Peyer's patch (tissue), 4 donors: ENCODE results near the gene ZBP1. TPM values are rescaled to one million over a fixed set of nuclear protein-coding genes. Genes with fewer than 3 reads are reported as not detected.

Experiments used
- DNase-seq, 3 donors: peaks; one replicate each; pipeline ENCODE4 v3.0.0-alpha.2; 2017 to 2019
- H3K27ac ChIP-seq, 4 donors: fragments of 200-600 bp; sonication (generic); one replicate each; pipeline ENCODE4 v1.5.1; 2016 to 2019
- H3K27me3 ChIP-seq, 2 donors: fragments of 200-600 bp; sonication (generic); one replicate each; pipeline ENCODE4 v1.5.1; 2019
- H3K36me3 ChIP-seq, 3 donors: fragments of 200-600 bp; sonication (generic); one replicate each; pipeline ENCODE4 v1.5.1; 2016 to 2019
- H3K4me1 ChIP-seq, 4 donors: fragments of 200-600 bp; sonication (generic); one replicate each; pipeline ENCODE4 v1.5.1; 2016 to 2019
- H3K4me3 ChIP-seq, 4 donors: fragments of 200-600 bp; sonication (generic); 1 replicate in 3 of 4; 2 replicates in 1 of 4; pipeline ENCODE4 v1.5.1; 2016 to 2019; ENCODE audit warnings: mild to moderate bottlenecking in 1 of 4
- H3K9me3 ChIP-seq, 4 donors: fragments of 200-600 bp; sonication (generic); one replicate each; pipeline ENCODE4 v1.5.1; 2016 to 2019; ENCODE audit warnings: mild to moderate bottlenecking in 1 of 4
- CTCF ChIP-seq, 6 experiments: fragments of 450-650 bp in 4 of 6; fragments of 200-600 bp in 2 of 6; sonication (generic) in 1 of 6; IDR thresholded peaks; one replicate each; pipeline ENCODE4 v1.5.1; 2017 to 2019; ENCODE audit warnings: antibody characterized with exemption in 6 of 6, mild to moderate bottlenecking in 3 of 6, moderate library complexity in 1 of 6
- POLR2A ChIP-seq, 2 donors: fragments of 450-650 bp; IDR thresholded peaks; one replicate each; pipeline ENCODE4 v1.5.1; 2017; ENCODE audit warnings: antibody characterized with exemption in 2 of 2, mild to moderate bottlenecking in 2 of 2, moderate library complexity in 2 of 2
- total RNA-seq, 4 donors: library from RNA; depleted of rRNA; stranded (reverse); fragments of >200 nt; gene quantifications; one replicate each; pipeline ENCODE4 v1.1.0, GENCODE V29; 2016

The ZBP1 gene
- total RNA-seq, 4 donors from 2014 or later, result 2.3 to 14.0 (median 9.8) TPM; not detected in 1

- DNase-seq, result peak in 1 of 3 donors; percentile 79
- Histone ChIP-seq H3K27ac (peak overlapping the region in 3 of 4 donors; percentile 42 to 91 (median 65)), H3K4me1 (peaks cover 0 to 21% (median 4%) of the 10 kb centered on the region in 4 donors), H3K27me3 (no peaks in the 10 kb centered on the region), H3K4me3 (peak overlapping the region in 1 of 4 donors; percentile 19), H3K36me3 (peaks cover 0 to 26% (median 4%) of the 10 kb centered on the region in 3 donors), H3K9me3 (no peaks in the 10 kb centered on the region)
- TF ChIP-seq POLR2A (IDR thresholded peaks at IDR 0.05), result peak in 1 of 2 donors; percentile 7
- no peak for TF ChIP-seq CTCF (IDR thresholded peaks at IDR 0.05)
Observed at GRCh38 chr20:57558614-57559288, 61.5 kb downstream of the ZBP1 start.

GRCh38 chr20:57557926-57558613 is 62.2 kb downstream of the ZBP1 start:
- Histone ChIP-seq H3K27ac (peak overlapping the region in 2 of 4 donors; percentile 65 to 91), H3K4me1 (peaks cover 0 to 21% (median 4%) of the 10 kb centered on the region in 4 donors), H3K36me3 (peaks cover 0 to 19% (median 4%) of the 10 kb centered on the region in 3 donors), H3K9me3 (no peaks in the 10 kb centered on the region), H3K27me3 (no peaks in the 10 kb centered on the region), H3K4me3 (no peak overlapping the region)
- no peak for DNase-seq
- TF ChIP-seq POLR2A (IDR thresholded peaks at IDR 0.05) (no peak), CTCF (IDR thresholded peaks at IDR 0.05) (no peak)

GRCh38 chr20:57556980-57557274 is 63.3 kb downstream of the ZBP1 start:
- H3K4me3 ChIP-seq, result no peak overlapping the region
- peaks cover 0 to 8% (median under 1%) of the 10 kb centered on the region in 3 donors for H3K36me3 ChIP-seq
- no peaks in the 10 kb centered on the region for H3K27me3 ChIP-seq
- no peak overlapping the region for H3K27ac ChIP-seq
- H3K9me3 ChIP-seq, result no peaks in the 10 kb centered on the region
- no peak for DNase-seq
- TF ChIP-seq POLR2A (IDR thresholded peaks at IDR 0.05) (no peak), CTCF (IDR thresholded peaks at IDR 0.05) (no peak)
- peaks cover 0 to 21% (median 4%) of the 10 kb centered on the region in 4 donors for H3K4me1 ChIP-seq

GRCh38 chr20:57555457-57556184 is 64.6 kb downstream of the ZBP1 start:
- Histone ChIP-seq H3K9me3 (no peaks in the 10 kb centered on the region), H3K27me3 (no peaks in the 10 kb centered on the region), H3K4me3 (no peak overlapping the region), H3K4me1 (peaks cover 0 to 21% (median 4%) of the 10 kb centered on the region in 4 donors), H3K27ac (no peak overlapping the region), H3K36me3 (no peaks in the 10 kb centered on the region)
- DNase-seq, result no peak
- TF ChIP-seq CTCF (IDR thresholded peaks at IDR 0.05) (no peak), POLR2A (IDR thresholded peaks at IDR 0.05) (no peak)

Other genes with a start within 250 kb of the ZBP1 start
- gene RBM38, start 229.0 kb downstream of the ZBP1 start, total RNA-seq, result 10 to 100 TPM in 3 of 4 donors, 1 to 10 TPM in 1; 9.6 to 15.5 (median 12.8) TPM
- gene CTCFL, start 95.3 kb downstream of the ZBP1 start, total RNA-seq, result not detected
- gene PCK1, start 59.3 kb downstream of the ZBP1 start, total RNA-seq, result 1,000 to 10,000 TPM in 1 of 4 donors, 100 to 1,000 TPM in 2, 10 to 100 TPM in 1; 98.2 to 2,194 (median 572) TPM
- 1 to 10 TPM; 3.3 to 5.5 (median 4.6) TPM for gene PMEPA1, start 89.6 kb upstream of the ZBP1 start, total RNA-seq